ENCODE results near the gene KAT7.

KAT7 gene

GRCh38 chr17:49878931-49879904, 90.7 kb downstream of the KAT7 start:
- Histone ChIP-seq H3K4me3 (replicated peaks; ENCODE audit: insufficient read depth, low read length) (no peak overlapping the region), H3K27me3 (ENCODE audit: insufficient read depth, poor library complexity, severe bottlenecking) (peaks cover 47% of the 10 kb centered on the region), H3K27ac (replicated peaks) (no peak overlapping the region)
- DNase-seq (ENCODE audit: low read depth in 1 of 2, low spot score in 1 of 2) = no peak
- TF ChIP-seq REST (IDR thresholded peaks at IDR 0.05; ENCODE audit: insufficient replicate concordance, low read depth) (no peak), GABPA (IDR thresholded peaks at IDR 0.05; ENCODE audit: low read depth) (no peak), SPI1 (IDR thresholded peaks at IDR 0.05; ENCODE audit: borderline replicate concordance, low read depth) (no peak), POLR2AphosphoS5 (IDR thresholded peaks at IDR 0.05; ENCODE audit: low read depth) (no peak), CTCF (IDR thresholded peaks at IDR 0.05; ENCODE audit: insufficient read depth, low read length) (no peak)

- TF ChIP-seq POLR2AphosphoS5 (IDR thresholded peaks at IDR 0.05; ENCODE audit: low read depth) = no peak
- peak; percentile 81 for TF ChIP-seq CTCF (IDR thresholded peaks at IDR 0.05; ENCODE audit: insufficient read depth, low read length)
- DNase-seq (ENCODE audit: low read depth in 1 of 2, low spot score in 1 of 2) = peak; percentile 24 to 66
- peaks cover 47% of the 10 kb centered on the region for H3K27me3 ChIP-seq (ENCODE audit: insufficient read depth, poor library complexity, severe bottlenecking)
- no peak overlapping the region for H3K27ac ChIP-seq (replicated peaks)
- H3K4me3 ChIP-seq (replicated peaks; ENCODE audit: insufficient read depth, low read length) = no peak overlapping the region
Measured at GRCh38 chr17:49880291-49881053, 92.0 kb downstream of the KAT7 start.

- TF ChIP-seq REST (IDR thresholded peaks at IDR 0.05; ENCODE audit: insufficient replicate concordance, low read depth) = no peak
- TF ChIP-seq POLR2AphosphoS5 (IDR thresholded peaks at IDR 0.05; ENCODE audit: low read depth) = no peak
- no peak for TF ChIP-seq GABPA (IDR thresholded peaks at IDR 0.05; ENCODE audit: low read depth)
- no peak for TF ChIP-seq CTCF (IDR thresholded peaks at IDR 0.05; ENCODE audit: insufficient read depth, low read length)
- TF ChIP-seq SPI1 (IDR thresholded peaks at IDR 0.05; ENCODE audit: borderline replicate concordance, low read depth) = no peak
- H3K27ac ChIP-seq (replicated peaks) = no peak overlapping the region
- no peak overlapping the region for H3K4me3 ChIP-seq (replicated peaks; ENCODE audit: insufficient read depth, low read length)
- no peak for DNase-seq (ENCODE audit: low read depth in 1 of 2, low spot score in 1 of 2)
- H3K27me3 ChIP-seq (ENCODE audit: insufficient read depth, poor library complexity, severe bottlenecking) = peaks cover 44% of the 10 kb centered on the region
Measured at GRCh38 chr17:49881054-49881402, 92.5 kb downstream of the KAT7 start.
